Testis (tissue), 2 donors: Measurements from ENCODE around the gene DNM3.

Source experiments
- CTCF ChIP-seq, 3 experiments: fragments of 450-650 bp in 2 of 3; fragments of 200-600 bp in 1 of 3; sonication (generic) in 1 of 3; IDR thresholded peaks; one replicate each; pipeline ENCODE4 v1.5.1; 2016 to 2019; ENCODE audit warnings: antibody characterized with exemption in 3 of 3, mild to moderate bottlenecking in 2 of 3, moderate library complexity in 1 of 3
- POLR2A ChIP-seq: fragments of 450-650 bp; IDR thresholded peaks from one replicate; pipeline ENCODE4 v1.6.1; 2017; ENCODE audit warnings: antibody characterized with exemption, mild to moderate bottlenecking, moderate library complexity

- TF ChIP-seq POLR2A: no peak
- no peak for TF ChIP-seq CTCF (IDR thresholded peaks at IDR 0.05)
Observed at GRCh38 chr1:172086137-172086536, 244.8 kb downstream of the DNM3 start.
